GM23338 (cell line): Measurements from ENCODE around the gene CHORDC1.

Experiments
- EZH2 ChIP-seq: fragments of 200-600 bp; sonication (generic); IDR thresholded peaks from one replicate; pipeline ENCODE4 v1.8.0; 2017; ENCODE audit warnings: antibody characterized with exemption, mild to moderate bottlenecking, low read depth; ENCODE audit not compliant: unreplicated experiment
- POLR2AphosphoS5 ChIP-seq: IDR thresholded peaks from 2 replicates; pipeline ENCODE4 v1.6.1; 2016; ENCODE audit warnings: antibody characterized with exemption, low read depth
- TF ChIP-seq, protein P1 (sequence below), 2 experiments: fragments of 200-600 bp in 1 of 2; sonication (generic) in 1 of 2; conservative IDR thresholded peaks; 2 replicates each; pipeline versions ENCODE4 v1.5.1 to v1.6.1; 2016 to 2017; ENCODE audit warnings: antibody characterized with exemption in 2 of 2, low read depth in 2 of 2, mild to moderate bottlenecking in 2 of 2, moderate library complexity in 1 of 2

DNA sequence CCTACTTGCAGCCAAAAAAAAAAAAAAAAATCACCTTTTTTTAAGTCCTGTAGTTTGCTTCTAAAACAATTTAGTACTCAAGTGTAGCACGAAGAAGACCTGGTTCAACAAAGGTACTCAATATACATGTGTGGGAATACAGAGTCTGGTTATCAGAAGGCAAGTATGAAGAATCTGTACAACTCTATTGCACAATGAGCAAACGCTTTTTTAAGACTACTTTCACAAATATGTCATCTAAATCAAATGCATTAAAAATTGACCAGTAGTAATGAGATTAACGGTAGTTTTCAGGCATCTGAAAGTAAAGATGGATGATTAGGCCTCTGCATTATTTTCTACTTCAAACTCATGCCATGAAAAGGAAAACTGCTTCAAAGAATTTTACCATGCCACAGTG is 9.5 kb downstream of the CHORDC1 start:
- TF ChIP-seq EZH2, result no peak
- TF ChIP-seq, protein P1, sequence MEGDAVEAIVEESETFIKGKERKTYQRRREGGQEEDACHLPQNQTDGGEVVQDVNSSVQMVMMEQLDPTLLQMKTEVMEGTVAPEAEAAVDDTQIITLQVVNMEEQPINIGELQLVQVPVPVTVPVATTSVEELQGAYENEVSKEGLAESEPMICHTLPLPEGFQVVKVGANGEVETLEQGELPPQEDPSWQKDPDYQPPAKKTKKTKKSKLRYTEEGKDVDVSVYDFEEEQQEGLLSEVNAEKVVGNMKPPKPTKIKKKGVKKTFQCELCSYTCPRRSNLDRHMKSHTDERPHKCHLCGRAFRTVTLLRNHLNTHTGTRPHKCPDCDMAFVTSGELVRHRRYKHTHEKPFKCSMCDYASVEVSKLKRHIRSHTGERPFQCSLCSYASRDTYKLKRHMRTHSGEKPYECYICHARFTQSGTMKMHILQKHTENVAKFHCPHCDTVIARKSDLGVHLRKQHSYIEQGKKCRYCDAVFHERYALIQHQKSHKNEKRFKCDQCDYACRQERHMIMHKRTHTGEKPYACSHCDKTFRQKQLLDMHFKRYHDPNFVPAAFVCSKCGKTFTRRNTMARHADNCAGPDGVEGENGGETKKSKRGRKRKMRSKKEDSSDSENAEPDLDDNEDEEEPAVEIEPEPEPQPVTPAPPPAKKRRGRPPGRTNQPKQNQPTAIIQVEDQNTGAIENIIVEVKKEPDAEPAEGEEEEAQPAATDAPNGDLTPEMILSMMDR (conservative IDR thresholded peaks at IDR 0.05; ENCODE audit: low read depth in 2 of 2), result no peak
- no peak for TF ChIP-seq POLR2AphosphoS5
